ENCODE measurements around the gene MYRF.

Gene MYRF

GRCh38 chr11:61739413-61739812 is 13.0 kb upstream of the MYRF start:
- no peak for DNase-seq (ENCODE audit: low spot score)

GRCh38 chr11:61739966-61740365 is 12.5 kb upstream of the MYRF start:
- no peak for DNase-seq (ENCODE audit: low spot score)

- no peak for DNase-seq (ENCODE audit: low spot score)
Observed at GRCh38 chr11:61742391-61742790, 10.0 kb upstream of the MYRF start.

- no peak for DNase-seq (ENCODE audit: low spot score)
Observed at GRCh38 chr11:61743486-61744095, 8.8 kb upstream of the MYRF start.

GRCh38 chr11:61744181-61744580 is 8.3 kb upstream of the MYRF start:
- DNase-seq (ENCODE audit: low spot score): no peak

GRCh38 chr11:61744609-61745156 is 7.8 kb upstream of the MYRF start:
- DNase-seq (ENCODE audit: low spot score): no peak

- no peak for DNase-seq (ENCODE audit: low spot score)
Observed at GRCh38 chr11:61745781-61746441, 6.5 kb upstream of the MYRF start.

- DNase-seq (ENCODE audit: low spot score): no peak
Observed at GRCh38 chr11:61746442-61747191, 5.8 kb upstream of the MYRF start.

GRCh38 chr11:61747192-61747966 is 5.1 kb upstream of the MYRF start:
- peak; percentile 77 for DNase-seq (ENCODE audit: low spot score)

GRCh38 chr11:61747967-61748285 is 4.5 kb upstream of the MYRF start:
- no peak for DNase-seq (ENCODE audit: low spot score)

GRCh38 chr11:61749591-61750217 is 2.7 kb upstream of the MYRF start:
- DNase-seq (ENCODE audit: low spot score): no peak

GRCh38 chr11:61750631-61751273 is 1.7 kb upstream of the MYRF start:
- no peak for DNase-seq (ENCODE audit: low spot score)

- DNase-seq (ENCODE audit: low spot score): no peak
Observed at GRCh38 chr11:61751384-61751783, 1.1 kb upstream of the MYRF start.

GRCh38 chr11:61752925-61753521 is 587 bp downstream of the MYRF start:
- no peak for DNase-seq (ENCODE audit: low spot score)

- no peak for DNase-seq (ENCODE audit: low spot score)
Observed at GRCh38 chr11:61753672-61754071, 1.2 kb downstream of the MYRF start.

GRCh38 chr11:61754534-61755482 is 2.4 kb downstream of the MYRF start:
- no peak for DNase-seq (ENCODE audit: low spot score)

- no peak for DNase-seq (ENCODE audit: low spot score)
Observed at GRCh38 chr11:61756147-61756451, 3.7 kb downstream of the MYRF start.

- DNase-seq (ENCODE audit: low spot score): peak; percentile 94
Observed at GRCh38 chr11:61756452-61757212, 4.2 kb downstream of the MYRF start.

- DNase-seq (ENCODE audit: low spot score): no peak
Observed at GRCh38 chr11:61757213-61757862, 4.9 kb downstream of the MYRF start.

Measured in LoVo (cell line).